HepG2 (cell line): ENCODE measurements around the gene GNAZ. TPM values are rescaled to one million over a fixed set of nuclear protein-coding genes. Genes with fewer than 3 reads are reported as not detected.

ENCODE experiments used
- ATAC-seq: fragments of 200-7000 bp; cut with Tn5 transposase; 3 replicates; pipeline ENCODE4 v1.9.1; 2020; ENCODE audit warnings: mild to moderate bottlenecking, moderate library complexity
- BruUV-seq: library from RNA; stranded (reverse); fragments of 400-500 nt; replicated peaks from 2 replicates; lab custom pipeline; 2021; lab: Mats Ljungman, UMichigan
- CTCF ChIA-PET: fragments of 300-600 bp; formaldehyde crosslinking; extraction: SDS; loops from one replicate; lab custom pipeline; 2021; ENCODE audit warnings: low total read pairs, inconsistent platforms, low intra/inter-chr PET ratio; lab: Yijun Ruan, JAX
- POLR2A ChIA-PET: fragments of 350-600 bp; sonication (Branson Sonifier 250); formaldehyde crosslinking; loops from one replicate; lab custom pipeline; 2020; ENCODE audit warnings: antibody characterized with exemption, inconsistent platforms; lab: Yijun Ruan, JAX
- DNase-seq: peaks from one replicate; pipeline ENCODE4 v3.0.0-alpha.2; 2015; ENCODE audit warnings: low spot score
- FAIRE-seq: peaks from 3 replicates; lab custom pipeline; 2011; peaks lifted over from hg19 to GRCh38; lab: Jason Lieb, UNC
- H2AFZ ChIP-seq: one replicate; pipeline ENCODE4 v1.6.1; 2011; ENCODE audit warnings: low read length, inconsistent platforms
- H3K27ac ChIP-seq: fragments of 300-600 bp; 3 replicates; pipeline ENCODE4 v1.8.0; 2011; ENCODE audit warnings: mixed run types, mild to moderate bottlenecking, mixed read lengths, low read length, inconsistent platforms; ENCODE audit not compliant: insufficient read depth; ENCODE audit errors: extremely low read length
- H3K27me3 ChIP-seq, 2 experiments: fragments of 200-600 bp in 1 of 2; 2 replicates in 1 of 2; 3 replicates in 1 of 2; pipeline versions ENCODE4 v1.6.0 to v1.8.0; 2011; ENCODE audit warnings: low read length in 2 of 2, mild to moderate bottlenecking in 2 of 2, moderate library complexity in 2 of 2, inconsistent platforms in 1 of 2; ENCODE audit not compliant: insufficient read depth in 2 of 2, control insufficient read depth in 1 of 2
- H3K36me3 ChIP-seq, 2 experiments: fragments of 200-600 bp in 1 of 2; replicated peaks in 1 of 2; 2 replicates in 1 of 2; 3 replicates in 1 of 2; pipeline versions ENCODE4 v1.5.1 to v1.8.0; 2011; ENCODE audit warnings: low read length in 2 of 2, inconsistent platforms in 1 of 2; ENCODE audit not compliant: insufficient read depth in 2 of 2, control insufficient read depth in 1 of 2
- H3K4me1 ChIP-seq: 2 replicates; pipeline ENCODE4 v1.5.1; 2012; ENCODE audit warnings: low read length, inconsistent platforms; ENCODE audit not compliant: insufficient read depth
- H3K4me2 ChIP-seq: 2 replicates; pipeline ENCODE4 v1.6.0; 2011; ENCODE audit warnings: low read depth, low read length, inconsistent platforms
- H3K4me3 ChIP-seq, 3 experiments: fragments of 200-600 bp in 1 of 3; sonication (generic), shearing (Covaris generic) in 1 of 3; replicated peaks in 1 of 3; 2 replicates each; pipeline ENCODE4 v1.5.1; 2011 to 2016; ENCODE audit warnings: low read length in 3 of 3, inconsistent platforms in 2 of 3, low read depth in 2 of 3, mild to moderate bottlenecking in 2 of 3, control low read depth in 1 of 3, mixed read lengths in 1 of 3; ENCODE audit not compliant: insufficient read depth in 1 of 3
- H3K79me2 ChIP-seq: one replicate; pipeline ENCODE4 v1.6.1; 2011; ENCODE audit warnings: low read length, inconsistent platforms; ENCODE audit not compliant: insufficient read depth
- H3K9ac ChIP-seq: 2 replicates; pipeline ENCODE4 v1.6.0; 2011; ENCODE audit warnings: mild to moderate bottlenecking, low read depth, low read length, inconsistent platforms; ENCODE audit not compliant: insufficient read depth
- H3K9me3 ChIP-seq: 2 replicates; pipeline ENCODE4 v1.5.1; 2012; ENCODE audit warnings: mild to moderate bottlenecking, low read length
- H4K20me1 ChIP-seq: 2 replicates; pipeline ENCODE4 v1.6.0; 2011; ENCODE audit warnings: inconsistent platforms, mild to moderate bottlenecking, low read length, moderate library complexity; ENCODE audit not compliant: insufficient read depth
- FOXJ3 ChIP-seq: sonication (generic); formaldehyde crosslinking; IDR thresholded peaks from 2 replicates; pipeline ENCODE4 v1.4.0; 2020; ENCODE audit warnings: missing genetic modification reagents, mild to moderate bottlenecking, borderline replicate concordance
- GATAD2A ChIP-seq: IDR thresholded peaks from 2 replicates; pipeline ENCODE4 v1.6.1; 2016
- HDAC6 ChIP-seq: fragments of 200-600 bp; sonication (generic); IDR thresholded peaks from 2 replicates; pipeline ENCODE4 v1.7.0; 2017; ENCODE audit warnings: mild to moderate bottlenecking, antibody characterized with exemption, low read length, low read depth
- NCOA1 ChIP-seq: sonication (generic); formaldehyde crosslinking; IDR thresholded peaks from 2 replicates; pipeline ENCODE4 v1.9.0; 2021; ENCODE audit warnings: missing genetic modification reagents
- NFIB ChIP-seq: sonication (generic); formaldehyde crosslinking; IDR thresholded peaks from 2 replicates; pipeline ENCODE4 v1.9.0; 2021; ENCODE audit warnings: missing genetic modification reagents, mild to moderate bottlenecking, borderline replicate concordance
- NR3C1 ChIP-seq: sonication (generic); formaldehyde crosslinking; IDR thresholded peaks from 2 replicates; pipeline ENCODE4 v1.4.0; 2020; ENCODE audit warnings: missing genetic modification reagents
- PCBP1 ChIP-seq: fragments of 200-400 bp; formaldehyde crosslinking; IDR thresholded peaks from 2 replicates; pipeline ENCODE4 v1.6.1; 2017; ENCODE audit warnings: mild to moderate bottlenecking, low read depth, low read length, borderline replicate concordance
- PTBP1 ChIP-seq: fragments of 200-400 bp; formaldehyde crosslinking; IDR thresholded peaks from 2 replicates; pipeline ENCODE4 v1.6.1; 2018; ENCODE audit warnings: low read length, low read depth; ENCODE audit not compliant: poor library complexity, severe bottlenecking
- RORA ChIP-seq: sonication (generic); formaldehyde crosslinking; IDR thresholded peaks from 2 replicates; pipeline ENCODE4 v1.5.0; 2020; ENCODE audit warnings: mild to moderate bottlenecking, missing genetic modification reagents, moderate library complexity
- SRF ChIP-seq: IDR thresholded peaks from 2 replicates; pipeline ENCODE4 v1.6.1; 2011; ENCODE audit warnings: mild to moderate bottlenecking, low read depth, low read length, moderate library complexity
- ZNF577 ChIP-seq: sonication (generic); formaldehyde crosslinking; IDR thresholded peaks from 2 replicates; pipeline ENCODE4 v1.4.0; 2020; ENCODE audit warnings: mild to moderate bottlenecking, low read depth, missing genetic modification reagents, borderline replicate concordance
- WGBS: methylation state at CpG from one replicate; pipeline ENCODE4 v1.1.6; 2017; ENCODE audit warnings: low lambda C conversion rate; 5-methylcytosine and 5-hydroxymethylcytosine counted together
- in situ Hi-C: cut with HindIII; loops from 2 replicates; pipeline ENCODE4 v1.10.0; 2017; ENCODE audit warnings: low pct_unique_long_range_greater_than_20kb; ENCODE audit not compliant: extremely low pct_ligation_motif_present
- intact Hi-C: fragments of 100-400 bp; cut with micrococcal nuclease; formaldehyde crosslinking; loops from one replicate; pipeline ENCODE4 v1.10.0; 2022; ENCODE audit not compliant: unreplicated experiment
- polyA plus RNA-seq, 8 experiments: library from polyadenylated mRNA; depleted of rRNA in 3 of 8; stranded (reverse) in 7 of 8; unstranded in 1 of 8; fragments of >200 nt; fragmentation: Illumina TruSeq in 4 of 8; extraction: Trizol in 4 of 8; gene quantifications; 2 replicates each; pipeline versions ENCODE4 v1.2.1 to v1.2.3, GENCODE V29; 2011 to 2016; ENCODE audit warnings: low read depth in 4 of 8, missing spikeins in 1 of 8, mixed read lengths in 1 of 8; ENCODE audit not compliant: insufficient read depth in 1 of 8
- total RNA-seq, 5 experiments: library from RNA; depleted of rRNA; stranded (reverse); fragments of >200 nt; fragmentation: Illumina TruSeq; extraction: Trizol; gene quantifications; 2 replicates each; pipeline ENCODE4 v1.2.3, GENCODE V29; 2016; ENCODE audit warnings: low read depth in 1 of 5
- TF ChIP-seq, protein P1 (sequence below): sonication (generic); formaldehyde crosslinking; IDR thresholded peaks from 2 replicates; pipeline ENCODE4 v1.4.0; 2020; ENCODE audit warnings: missing genetic modification reagents, borderline replicate concordance
- TF ChIP-seq, protein P2 (sequence below): sonication (generic); formaldehyde crosslinking; IDR thresholded peaks from 2 replicates; pipeline ENCODE4 v1.5.1; 2020; ENCODE audit warnings: missing genetic modification reagents, mild to moderate bottlenecking, borderline replicate concordance
- TF ChIP-seq, protein P3 (sequence below): sonication (generic); formaldehyde crosslinking; IDR thresholded peaks from 2 replicates; pipeline ENCODE4 v1.4.0; 2020; ENCODE audit warnings: low read depth, mild to moderate bottlenecking, missing genetic modification reagents
- TF ChIP-seq, protein P4 (sequence below): sonication (generic); formaldehyde crosslinking; IDR thresholded peaks from 2 replicates; pipeline ENCODE4 v1.8.0; 2023; ENCODE audit warnings: mild to moderate bottlenecking, missing genetic modification reagents
- TF ChIP-seq, protein P5 (sequence below): sonication (generic); formaldehyde crosslinking; IDR thresholded peaks from 2 replicates; pipeline ENCODE4 v1.5.0; 2020; ENCODE audit warnings: mild to moderate bottlenecking, missing genetic modification reagents

GNAZ gene
- total and polyA plus RNA-seq, 2 of the 13 experiments (the other 11 are each of a cell fraction or from before 2014, with no cell fraction given): 11.4 to 22.3 TPM

DNA sequence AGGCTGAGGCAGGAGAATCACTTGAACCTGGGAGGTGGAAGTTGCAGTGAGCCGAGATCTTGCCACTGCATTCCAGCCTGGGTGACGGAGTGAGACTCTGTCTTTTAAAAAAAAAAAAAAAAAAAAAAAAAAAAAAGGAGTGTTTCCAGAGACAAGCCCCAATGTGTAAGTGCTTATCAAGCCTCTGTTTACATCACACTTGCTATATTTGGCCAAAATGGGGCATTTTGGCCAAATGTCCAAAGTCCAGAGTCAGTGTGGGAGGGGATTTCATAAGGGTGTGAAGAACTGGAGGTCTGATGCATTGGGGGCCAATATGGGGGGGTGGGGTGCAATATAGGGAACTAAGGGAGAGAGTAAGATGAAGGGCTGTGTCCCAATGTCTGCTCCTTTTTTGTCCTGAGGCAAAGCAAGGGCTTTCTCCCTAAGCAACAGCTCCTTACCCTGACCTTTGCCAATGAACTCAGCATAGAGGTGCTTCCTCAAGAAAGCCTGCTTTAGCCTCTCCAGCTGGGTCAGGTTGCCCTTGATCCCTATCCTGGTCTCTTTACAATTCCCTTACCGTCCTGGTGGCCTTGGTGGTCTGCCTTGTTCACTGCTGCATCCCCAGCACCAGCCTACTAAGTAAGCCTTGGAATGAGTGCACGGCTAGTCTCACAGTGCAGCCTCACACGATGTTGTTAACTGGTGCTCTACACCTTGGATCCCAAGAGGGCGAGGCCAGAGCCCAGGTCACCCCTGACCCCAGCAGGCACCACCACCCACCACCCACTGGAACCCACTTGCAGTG, 95.9 kb downstream of the GNAZ start:
- intact Hi-C loops: no loop called here
- POLR2A ChIA-PET: interaction anchor here (0.7 to 0.8 kb wide), 2 partner anchors 14 to 691 kb away, joined by 3 to 5 read pairs; no protein-coding TSS in a partner anchor
- WGBS: 44% methylated on average over 6 of the region's 6 CpGs
- TF ChIP-seq, protein P1, sequence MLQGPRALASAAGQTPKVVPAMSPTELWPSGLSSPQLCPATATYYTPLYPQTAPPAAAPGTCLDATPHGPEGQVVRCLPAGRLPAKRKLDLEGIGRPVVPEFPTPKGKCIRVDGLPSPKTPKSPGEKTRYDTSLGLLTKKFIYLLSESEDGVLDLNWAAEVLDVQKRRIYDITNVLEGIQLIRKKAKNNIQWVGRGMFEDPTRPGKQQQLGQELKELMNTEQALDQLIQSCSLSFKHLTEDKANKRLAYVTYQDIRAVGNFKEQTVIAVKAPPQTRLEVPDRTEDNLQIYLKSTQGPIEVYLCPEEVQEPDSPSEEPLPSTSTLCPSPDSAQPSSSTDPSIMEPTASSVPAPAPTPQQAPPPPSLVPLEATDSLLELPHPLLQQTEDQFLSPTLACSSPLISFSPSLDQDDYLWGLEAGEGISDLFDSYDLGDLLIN (CRISPR knock-in tag): no peak
- TF ChIP-seq, protein P2, sequence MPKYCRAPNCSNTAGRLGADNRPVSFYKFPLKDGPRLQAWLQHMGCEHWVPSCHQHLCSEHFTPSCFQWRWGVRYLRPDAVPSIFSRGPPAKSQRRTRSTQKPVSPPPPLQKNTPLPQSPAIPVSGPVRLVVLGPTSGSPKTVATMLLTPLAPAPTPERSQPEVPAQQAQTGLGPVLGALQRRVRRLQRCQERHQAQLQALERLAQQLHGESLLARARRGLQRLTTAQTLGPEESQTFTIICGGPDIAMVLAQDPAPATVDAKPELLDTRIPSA (CRISPR knock-in tag): no peak
- TF ChIP-seq GATAD2A (CRISPR knock-in tag): no peak
- TF ChIP-seq NCOA1: no peak
- TF ChIP-seq, protein P3, sequence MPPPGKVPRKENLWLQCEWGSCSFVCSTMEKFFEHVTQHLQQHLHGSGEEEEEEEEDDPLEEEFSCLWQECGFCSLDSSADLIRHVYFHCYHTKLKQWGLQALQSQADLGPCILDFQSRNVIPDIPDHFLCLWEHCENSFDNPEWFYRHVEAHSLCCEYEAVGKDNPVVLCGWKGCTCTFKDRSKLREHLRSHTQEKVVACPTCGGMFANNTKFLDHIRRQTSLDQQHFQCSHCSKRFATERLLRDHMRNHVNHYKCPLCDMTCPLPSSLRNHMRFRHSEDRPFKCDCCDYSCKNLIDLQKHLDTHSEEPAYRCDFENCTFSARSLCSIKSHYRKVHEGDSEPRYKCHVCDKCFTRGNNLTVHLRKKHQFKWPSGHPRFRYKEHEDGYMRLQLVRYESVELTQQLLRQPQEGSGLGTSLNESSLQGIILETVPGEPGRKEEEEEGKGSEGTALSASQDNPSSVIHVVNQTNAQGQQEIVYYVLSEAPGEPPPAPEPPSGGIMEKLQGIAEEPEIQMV (CRISPR knock-in tag): no peak
- TF ChIP-seq, protein P4, sequence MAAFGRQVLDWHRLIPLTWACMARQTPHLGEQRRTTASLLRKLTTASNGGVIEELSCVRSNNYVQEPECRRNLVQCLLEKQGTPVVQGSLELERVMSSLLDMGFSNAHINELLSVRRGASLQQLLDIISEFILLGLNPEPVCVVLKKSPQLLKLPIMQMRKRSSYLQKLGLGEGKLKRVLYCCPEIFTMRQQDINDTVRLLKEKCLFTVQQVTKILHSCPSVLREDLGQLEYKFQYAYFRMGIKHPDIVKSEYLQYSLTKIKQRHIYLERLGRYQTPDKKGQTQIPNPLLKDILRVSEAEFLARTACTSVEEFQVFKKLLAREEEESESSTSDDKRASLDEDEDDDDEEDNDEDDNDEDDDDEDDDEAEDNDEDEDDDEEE (CRISPR knock-in tag): no peak
- TF ChIP-seq SRF: peak; percentile 93
- TF ChIP-seq RORA (CRISPR knock-in tag): no peak
- TF ChIP-seq FOXJ3 (CRISPR knock-in tag): no peak
- no peak for TF ChIP-seq ZNF577 (CRISPR knock-in tag)
- TF ChIP-seq, protein P5, sequence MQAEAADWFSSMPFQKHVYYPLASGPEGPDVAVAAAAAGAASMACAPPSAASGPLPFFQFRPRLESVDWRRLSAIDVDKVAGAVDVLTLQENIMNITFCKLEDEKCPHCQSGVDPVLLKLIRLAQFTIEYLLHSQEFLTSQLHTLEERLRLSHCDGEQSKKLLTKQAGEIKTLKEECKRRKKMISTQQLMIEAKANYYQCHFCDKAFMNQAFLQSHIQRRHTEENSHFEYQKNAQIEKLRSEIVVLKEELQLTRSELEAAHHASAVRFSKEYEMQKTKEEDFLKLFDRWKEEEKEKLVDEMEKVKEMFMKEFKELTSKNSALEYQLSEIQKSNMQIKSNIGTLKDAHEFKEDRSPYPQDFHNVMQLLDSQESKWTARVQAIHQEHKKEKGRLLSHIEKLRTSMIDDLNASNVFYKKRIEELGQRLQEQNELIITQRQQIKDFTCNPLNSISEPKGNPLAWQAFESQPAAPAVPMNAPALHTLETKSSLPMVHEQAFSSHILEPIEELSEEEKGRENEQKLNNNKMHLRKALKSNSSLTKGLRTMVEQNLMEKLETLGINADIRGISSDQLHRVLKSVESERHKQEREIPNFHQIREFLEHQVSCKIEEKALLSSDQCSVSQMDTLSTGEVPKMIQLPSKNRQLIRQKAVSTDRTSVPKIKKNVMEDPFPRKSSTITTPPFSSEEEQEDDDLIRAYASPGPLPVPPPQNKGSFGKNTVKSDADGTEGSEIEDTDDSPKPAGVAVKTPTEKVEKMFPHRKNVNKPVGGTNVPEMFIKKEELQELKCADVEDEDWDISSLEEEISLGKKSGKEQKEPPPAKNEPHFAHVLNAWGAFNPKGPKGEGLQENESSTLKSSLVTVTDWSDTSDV (CRISPR knock-in tag): no peak
- no peak for TF ChIP-seq PCBP1
- TF ChIP-seq HDAC6: no peak
- no peak for TF ChIP-seq PTBP1
- TF ChIP-seq NR3C1 (CRISPR knock-in tag): no peak
- TF ChIP-seq NFIB (CRISPR knock-in tag): no peak

More for the DNA sequence above, 95.9 kb downstream of the GNAZ start:
- Histone ChIP-seq H3K9me3 (no peaks in the 10 kb centered on the region), H3K27me3 (no peaks in the 10 kb centered on the region), H4K20me1 (no peaks in the 10 kb centered on the region), H3K4me1 (peaks cover 60% of the 10 kb centered on the region), H3K36me3 (no peaks in the 10 kb centered on the region), H3K9ac (no peak overlapping the region), H3K4me2 (peak overlapping the region; percentile 33; the same call in 1 of the 2 replicates), H3K4me3 (no peak overlapping the region), H3K27ac (peak overlapping the region; percentile 23), H2AFZ (no peak overlapping the region), H3K79me2 (no peaks in the 10 kb centered on the region)
- no TSS peak for BruUV-seq
- no peak for DNase-seq
- FAIRE-seq: no peak
- in situ Hi-C loops: loop anchor here (25.0 kb wide), 1 partner anchor 396 kb away; no protein-coding TSS in a partner anchor
- CTCF ChIA-PET: no interaction called here
- ATAC-seq: peak; percentile 22; the same call in 2 of the 3 replicates
